ENCODE data around the gene COLGALT1.

The COLGALT1 gene

GRCh38 chr19:17607936-17608335, 52.5 kb downstream of the COLGALT1 start:
- no peak overlapping the region for H3K27ac ChIP-seq (replicated peaks)
- TF ChIP-seq REST (IDR thresholded peaks at IDR 0.05; ENCODE audit: insufficient replicate concordance, low read depth): no peak
- no peak for TF ChIP-seq POLR2AphosphoS5 (IDR thresholded peaks at IDR 0.05; ENCODE audit: low read depth)
- TF ChIP-seq CTCF (IDR thresholded peaks at IDR 0.05; ENCODE audit: insufficient read depth, low read length): no peak
- TF ChIP-seq SPI1 (IDR thresholded peaks at IDR 0.05; ENCODE audit: borderline replicate concordance, low read depth): no peak
- no peak for TF ChIP-seq GABPA (IDR thresholded peaks at IDR 0.05; ENCODE audit: low read depth)
- H3K4me3 ChIP-seq (replicated peaks; ENCODE audit: insufficient read depth, low read length): no peak overlapping the region
- H3K27me3 ChIP-seq (ENCODE audit: insufficient read depth, poor library complexity, severe bottlenecking): no peaks in the 10 kb centered on the region
- DNase-seq (ENCODE audit: low read depth in 1 of 2, low spot score in 1 of 2): no peak

- TF ChIP-seq SPI1 (IDR thresholded peaks at IDR 0.05; ENCODE audit: borderline replicate concordance, low read depth) (no peak), POLR2AphosphoS5 (IDR thresholded peaks at IDR 0.05; ENCODE audit: low read depth) (no peak), CTCF (IDR thresholded peaks at IDR 0.05; ENCODE audit: insufficient read depth, low read length) (no peak), GABPA (IDR thresholded peaks at IDR 0.05; ENCODE audit: low read depth) (no peak), REST (IDR thresholded peaks at IDR 0.05; ENCODE audit: insufficient replicate concordance, low read depth) (no peak)
- Histone ChIP-seq H3K27me3 (ENCODE audit: insufficient read depth, poor library complexity, severe bottlenecking) (no peaks in the 10 kb centered on the region), H3K27ac (replicated peaks) (no peak overlapping the region), H3K4me3 (replicated peaks; ENCODE audit: insufficient read depth, low read length) (no peak overlapping the region)
- DNase-seq (ENCODE audit: low read depth in 1 of 2, low spot score in 1 of 2): peak in 1 of 2 experiments; percentile 21
These were observed 54.9 kb downstream of the COLGALT1 start for GRCh38 chr19:17610384-17610783.

GRCh38 chr19:17611462-17612244, 56.2 kb downstream of the COLGALT1 start:
- DNase-seq (ENCODE audit: low read depth in 1 of 2, low spot score in 1 of 2): no peak
- Histone ChIP-seq H3K27ac (replicated peaks) (no peak overlapping the region), H3K4me3 (replicated peaks; ENCODE audit: insufficient read depth, low read length) (no peak overlapping the region), H3K27me3 (ENCODE audit: insufficient read depth, poor library complexity, severe bottlenecking) (peaks cover 3% of the 10 kb centered on the region)
- no peak for TF ChIP-seq REST (IDR thresholded peaks at IDR 0.05; ENCODE audit: insufficient replicate concordance, low read depth)
- no peak for TF ChIP-seq CTCF (IDR thresholded peaks at IDR 0.05; ENCODE audit: insufficient read depth, low read length)
- TF ChIP-seq GABPA (IDR thresholded peaks at IDR 0.05; ENCODE audit: low read depth): no peak
- TF ChIP-seq SPI1 (IDR thresholded peaks at IDR 0.05; ENCODE audit: borderline replicate concordance, low read depth): no peak
- TF ChIP-seq POLR2AphosphoS5 (IDR thresholded peaks at IDR 0.05; ENCODE audit: low read depth): no peak

Measured in HL-60 (cell line).